ENCODE data around the gene GNA12. TPM values are rescaled to one million over a fixed set of nuclear protein-coding genes. Genes with fewer than 3 reads are reported as not detected.

Gene GNA12
- total RNA-seq, 5 donors from 2014 or later (not counting 1 experiment from before 2014, with no cell fraction given), result 17.9 to 22.5 (median 22.1) TPM

DNA sequence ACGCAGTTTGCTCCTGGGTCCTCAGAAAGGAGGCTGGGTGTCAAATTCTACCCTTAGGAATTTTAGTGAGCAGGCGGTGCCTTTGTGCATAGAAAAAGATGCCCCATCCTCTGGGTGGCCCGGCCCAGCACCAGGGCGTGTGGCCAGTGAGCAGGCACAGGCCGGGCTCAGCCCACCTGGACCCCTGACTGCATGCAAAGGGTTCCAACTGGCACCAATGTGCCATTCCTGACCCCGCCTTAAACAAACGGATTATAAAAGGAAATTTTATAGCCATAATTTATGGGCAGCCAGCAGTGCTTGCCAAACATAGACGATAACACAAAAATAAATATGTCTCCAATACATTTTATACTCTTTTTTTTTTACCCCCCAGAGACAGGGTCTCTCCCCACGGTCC, 40.1 kb upstream of the GNA12 start:
- no peaks in the 10 kb centered on the region for H3K9me3 ChIP-seq
- H3K27ac ChIP-seq (ENCODE audit: low read length), result no peak overlapping the region
- no peaks in the 10 kb centered on the region for H3K36me3 ChIP-seq (ENCODE audit: control insufficient read depth in 2 of 2, extremely low read depth in 1 of 2, insufficient read depth in 1 of 2, low read length in 1 of 2)
- no peaks in the 10 kb centered on the region for H3K9me3 Mint-ChIP-seq
- H3K4me1 ChIP-seq (ENCODE audit: control insufficient read depth in 1 of 2, extremely low read depth in 1 of 2, insufficient read depth in 2 of 2, low read length in 2 of 2), result peaks cover 5 to 8% of the 10 kb centered on the region in 2 experiments
- H3K27me3 Mint-ChIP-seq, result no peaks in the 10 kb centered on the region
- ATAC-seq (replicated peaks in 1 of 4), result no peak
- no peak overlapping the region for H3K4me3 Mint-ChIP-seq
- H3K36me3 Mint-ChIP-seq, result no peaks in the 10 kb centered on the region
- H3K27me3 ChIP-seq (replicated peaks in 1 of 2; ENCODE audit: control insufficient read depth in 2 of 2, extremely low read depth in 1 of 2, insufficient read depth in 2 of 2, low read length in 1 of 2), result no peaks in the 10 kb centered on the region
- POLR2A ChIA-PET, result no interaction called here
- DNase-seq, result no peak
- CTCF ChIA-PET, result no interaction called here
- H3K4me3 ChIP-seq (ENCODE audit: control insufficient read depth in 1 of 2, extremely low read depth in 1 of 2, low read length in 1 of 2), result no peak overlapping the region
- peaks cover 16 to 18% (median 18%) of the 10 kb centered on the region in 3 donors for H3K4me1 Mint-ChIP-seq
- H3K27ac Mint-ChIP-seq, result no peak overlapping the region
- 88% methylated on average over 9 of the region's 9 CpGs for WGBS (ENCODE audit: insufficient coverage)

DNA sequence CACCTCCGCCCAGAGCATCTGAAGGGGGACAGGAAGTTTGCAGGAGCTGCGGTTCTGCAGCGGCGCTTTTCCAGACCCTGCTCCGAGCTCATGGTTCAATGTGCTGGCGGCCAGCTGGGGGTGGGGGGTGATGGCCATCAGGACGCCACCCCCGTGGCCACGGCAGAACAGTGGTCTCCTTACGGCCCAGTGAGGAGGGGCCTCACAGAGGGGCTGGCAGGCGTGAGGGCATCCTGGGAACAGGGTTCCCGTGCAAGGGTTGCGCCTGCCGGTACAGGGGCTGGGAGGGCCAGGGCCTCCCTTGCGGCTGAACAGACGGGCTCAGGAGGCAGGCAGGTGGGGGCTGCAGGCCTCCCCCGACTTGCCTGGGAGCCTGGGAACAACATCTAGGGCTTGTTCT, 39.0 kb upstream of the GNA12 start:
- no peaks in the 10 kb centered on the region for H3K9me3 ChIP-seq
- Mint-ChIP-seq H3K9me3 (no peaks in the 10 kb centered on the region), H3K27ac (no peak overlapping the region), H3K27me3 (no peaks in the 10 kb centered on the region), H3K4me3 (no peak overlapping the region), H3K36me3 (no peaks in the 10 kb centered on the region), H3K4me1 (peaks cover 27 to 28% (median 28%) of the 10 kb centered on the region in 3 donors)
- ChIA-PET CTCF (no interaction called here), POLR2A (no interaction called here)
- H3K27ac ChIP-seq (ENCODE audit: low read length), result no peak overlapping the region
- H3K27me3 ChIP-seq (replicated peaks in 1 of 2; ENCODE audit: control insufficient read depth in 2 of 2, extremely low read depth in 1 of 2, insufficient read depth in 2 of 2, low read length in 1 of 2), result no peaks in the 10 kb centered on the region
- H3K4me1 ChIP-seq (ENCODE audit: control insufficient read depth in 1 of 2, extremely low read depth in 1 of 2, insufficient read depth in 2 of 2, low read length in 2 of 2), result peaks cover 12 to 19% of the 10 kb centered on the region in 2 experiments
- no peak for ATAC-seq (replicated peaks in 1 of 4)
- DNase-seq, result no peak
- H3K4me3 ChIP-seq (ENCODE audit: control insufficient read depth in 1 of 2, extremely low read depth in 1 of 2, low read length in 1 of 2), result no peak overlapping the region
- 80% methylated on average over 17 of the region's 17 CpGs for WGBS (ENCODE audit: insufficient coverage)
- H3K36me3 ChIP-seq (ENCODE audit: control insufficient read depth in 2 of 2, extremely low read depth in 1 of 2, insufficient read depth in 1 of 2, low read length in 1 of 2), result no peaks in the 10 kb centered on the region

DNA sequence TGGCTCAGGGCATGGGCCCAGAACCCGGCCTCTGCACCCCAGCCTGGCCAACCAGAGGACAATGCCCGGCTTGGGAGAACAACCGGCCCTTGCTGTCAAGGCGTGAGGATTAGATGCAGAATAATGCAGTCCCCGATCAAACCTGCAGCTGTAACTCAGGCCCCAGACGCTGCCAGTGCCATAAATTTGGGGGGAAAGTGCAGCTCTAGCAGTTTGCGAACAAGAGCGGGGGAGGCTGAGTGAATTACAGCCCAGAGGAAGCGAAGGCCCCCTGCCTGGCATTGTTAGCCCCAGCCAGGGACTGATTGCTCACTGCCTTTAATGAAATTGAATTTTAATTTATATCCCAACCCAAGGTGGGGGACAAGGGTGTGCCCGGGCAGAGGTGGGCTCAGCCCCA, 38.0 kb upstream of the GNA12 start:
- no peak overlapping the region for H3K27ac ChIP-seq (ENCODE audit: low read length)
- 77% methylated on average over 7 of the region's 10 CpGs for WGBS (ENCODE audit: insufficient coverage)
- Mint-ChIP-seq H3K36me3 (no peaks in the 10 kb centered on the region), H3K4me3 (no peak overlapping the region), H3K27ac (no peak overlapping the region), H3K27me3 (no peaks in the 10 kb centered on the region), H3K4me1 (peaks cover 28 to 32% (median 29%) of the 10 kb centered on the region in 3 donors), H3K9me3 (no peaks in the 10 kb centered on the region)
- H3K36me3 ChIP-seq (ENCODE audit: control insufficient read depth in 2 of 2, extremely low read depth in 1 of 2, insufficient read depth in 1 of 2, low read length in 1 of 2), result no peaks in the 10 kb centered on the region
- DNase-seq (no peak), ATAC-seq (replicated peaks in 1 of 4) (no peak)
- CTCF ChIA-PET, result interaction anchor here in 1 of 2 donors (0.6 kb wide), 1 partner anchor 1020 kb away, joined by 3 read pairs; no protein-coding TSS in a partner anchor
- H3K4me1 ChIP-seq (ENCODE audit: control insufficient read depth in 1 of 2, extremely low read depth in 1 of 2, insufficient read depth in 2 of 2, low read length in 2 of 2), result peaks cover 12 to 20% of the 10 kb centered on the region in 2 experiments
- POLR2A ChIA-PET, result no interaction called here
- H3K4me3 ChIP-seq (ENCODE audit: control insufficient read depth in 1 of 2, extremely low read depth in 1 of 2, low read length in 1 of 2), result no peak overlapping the region
- no peaks in the 10 kb centered on the region for H3K27me3 ChIP-seq (replicated peaks in 1 of 2; ENCODE audit: control insufficient read depth in 2 of 2, extremely low read depth in 1 of 2, insufficient read depth in 2 of 2, low read length in 1 of 2)
- H3K9me3 ChIP-seq, result no peaks in the 10 kb centered on the region

DNA sequence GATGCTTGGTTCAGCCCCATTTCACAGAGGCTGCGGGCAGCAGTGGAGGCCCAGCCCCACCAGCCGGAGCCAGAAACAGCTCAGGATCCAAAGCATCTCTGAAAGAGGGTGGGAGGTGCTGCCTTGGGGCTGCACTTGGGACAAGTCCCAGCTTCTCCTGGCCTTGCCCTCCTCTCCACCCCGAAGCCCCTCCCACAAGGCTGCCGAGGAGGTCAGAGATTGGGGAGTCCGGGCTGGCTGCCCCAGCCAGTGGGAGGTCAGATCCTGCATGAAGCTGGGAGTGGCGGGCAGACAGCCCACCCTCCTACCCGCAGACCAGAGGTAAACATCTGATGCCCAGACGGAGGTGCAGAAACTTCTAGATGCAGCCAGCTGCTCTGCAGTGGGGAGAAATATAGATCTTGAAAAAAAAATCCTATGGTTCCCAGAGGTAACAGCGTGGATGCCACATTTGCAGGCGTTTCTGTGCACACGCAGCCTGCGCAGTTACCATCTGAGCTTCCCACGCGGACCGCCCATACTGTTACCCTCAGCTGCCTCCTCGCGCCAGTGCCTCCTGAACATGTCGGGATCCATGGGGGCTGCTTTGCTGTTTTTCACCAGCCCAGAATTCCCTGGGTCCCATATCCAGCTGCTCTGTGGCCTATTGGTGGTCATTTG, 36.9 kb upstream of the GNA12 start:
- no peak for ATAC-seq (replicated peaks in 1 of 4)
- POLR2A ChIA-PET, result no interaction called here
- WGBS (ENCODE audit: insufficient coverage), result 88% methylated on average over 10 of the region's 18 CpGs

DNA sequence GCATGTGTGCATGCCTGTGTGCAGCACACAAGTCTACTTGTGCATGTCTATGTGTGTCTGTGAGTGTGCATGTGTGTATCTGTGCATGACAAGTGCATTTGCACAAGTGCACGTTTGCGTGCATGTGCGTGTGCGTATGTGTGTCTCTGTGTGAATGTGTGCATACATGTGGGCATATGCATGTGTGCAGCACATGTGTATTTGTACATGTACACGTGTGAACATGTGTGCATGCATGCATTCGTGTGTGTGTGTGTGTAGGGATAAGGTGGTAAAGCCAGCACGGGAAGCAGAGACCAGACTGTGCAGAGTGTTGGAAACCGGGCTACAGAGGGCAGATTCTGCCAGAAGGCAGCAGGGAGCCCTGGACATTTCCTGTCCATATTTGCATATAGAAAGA, 35.9 kb upstream of the GNA12 start:
- DNase-seq (no peak), ATAC-seq (replicated peaks in 1 of 4) (no peak)
- peak overlapping the region in 1 of 3 donors; percentile 47 for H3K4me3 Mint-ChIP-seq
- POLR2A ChIA-PET, result no interaction called here
- Histone ChIP-seq H3K27ac (ENCODE audit: low read length) (no peak overlapping the region), H3K4me1 (ENCODE audit: control insufficient read depth in 1 of 2, extremely low read depth in 1 of 2, insufficient read depth in 2 of 2, low read length in 2 of 2) (peaks cover 12 to 16% of the 10 kb centered on the region in 2 experiments), H3K27me3 (replicated peaks in 1 of 2; ENCODE audit: control insufficient read depth in 2 of 2, extremely low read depth in 1 of 2, insufficient read depth in 2 of 2, low read length in 1 of 2) (no peaks in the 10 kb centered on the region), H3K4me3 (ENCODE audit: control insufficient read depth in 1 of 2, extremely low read depth in 1 of 2, low read length in 1 of 2) (no peak overlapping the region), H3K9me3 (no peaks in the 10 kb centered on the region), H3K36me3 (ENCODE audit: control insufficient read depth in 2 of 2, extremely low read depth in 1 of 2, insufficient read depth in 1 of 2, low read length in 1 of 2) (no peaks in the 10 kb centered on the region)
- H3K27ac Mint-ChIP-seq, result peak overlapping the region; percentile 19 to 45
- H3K9me3 Mint-ChIP-seq, result no peaks in the 10 kb centered on the region
- 89% methylated on average over 8 of the region's 8 CpGs for WGBS (ENCODE audit: insufficient coverage)
- no peaks in the 10 kb centered on the region for H3K27me3 Mint-ChIP-seq
- H3K36me3 Mint-ChIP-seq, result no peaks in the 10 kb centered on the region
- H3K4me1 Mint-ChIP-seq, result peaks cover 26 to 41% (median 27%) of the 10 kb centered on the region in 3 donors
- CTCF ChIA-PET, result no interaction called here

More for the DNA sequence above, 36.9 kb upstream of the GNA12 start:
- DNase-seq, result no peak
- H3K27ac ChIP-seq (ENCODE audit: low read length), result no peak overlapping the region
- H3K9me3 Mint-ChIP-seq, result no peaks in the 10 kb centered on the region
- H3K27me3 Mint-ChIP-seq, result no peaks in the 10 kb centered on the region
- H3K4me1 Mint-ChIP-seq, result peaks cover 24 to 34% (median 26%) of the 10 kb centered on the region in 3 donors
- no peaks in the 10 kb centered on the region for H3K27me3 ChIP-seq (replicated peaks in 1 of 2; ENCODE audit: control insufficient read depth in 2 of 2, extremely low read depth in 1 of 2, insufficient read depth in 2 of 2, low read length in 1 of 2)
- no peak overlapping the region for H3K4me3 ChIP-seq (ENCODE audit: control insufficient read depth in 1 of 2, extremely low read depth in 1 of 2, low read length in 1 of 2)
- H3K9me3 ChIP-seq, result no peaks in the 10 kb centered on the region
- H3K36me3 Mint-ChIP-seq, result no peaks in the 10 kb centered on the region
- no peak overlapping the region for H3K27ac Mint-ChIP-seq
- no peaks in the 10 kb centered on the region for H3K36me3 ChIP-seq (ENCODE audit: control insufficient read depth in 2 of 2, extremely low read depth in 1 of 2, insufficient read depth in 1 of 2, low read length in 1 of 2)
- CTCF ChIA-PET, result no interaction called here
- H3K4me1 ChIP-seq (ENCODE audit: control insufficient read depth in 1 of 2, extremely low read depth in 1 of 2, insufficient read depth in 2 of 2, low read length in 2 of 2), result peaks cover 12 to 16% of the 10 kb centered on the region in 2 experiments
- no peak overlapping the region for H3K4me3 Mint-ChIP-seq

DNA sequence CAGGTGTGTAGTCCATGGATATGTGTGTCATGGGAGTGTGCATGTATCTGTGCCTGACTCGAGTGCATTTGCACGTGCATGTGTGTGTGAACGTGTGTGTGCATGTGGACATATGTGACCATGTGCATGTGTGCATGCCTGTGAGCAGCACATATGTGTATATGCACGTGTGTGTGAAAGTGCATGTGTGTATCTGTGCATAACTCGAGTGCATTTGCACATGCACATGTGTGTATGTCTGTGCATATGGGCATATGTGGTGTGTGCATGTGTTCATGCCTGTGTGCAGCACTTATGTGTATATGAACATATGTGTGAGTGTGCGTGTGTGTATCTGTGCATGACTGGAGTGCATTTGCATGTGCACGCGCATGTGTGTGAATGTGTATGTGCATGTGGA, 35.2 kb upstream of the GNA12 start:
- H3K27ac Mint-ChIP-seq, result peak overlapping the region; percentile 64 to 83
- peaks cover 29 to 46% (median 30%) of the 10 kb centered on the region in 3 donors for H3K4me1 Mint-ChIP-seq
- Histone ChIP-seq H3K27me3 (replicated peaks in 1 of 2; ENCODE audit: control insufficient read depth in 2 of 2, extremely low read depth in 1 of 2, insufficient read depth in 2 of 2, low read length in 1 of 2) (no peaks in the 10 kb centered on the region), H3K9me3 (no peaks in the 10 kb centered on the region), H3K4me1 (ENCODE audit: control insufficient read depth in 1 of 2, extremely low read depth in 1 of 2, insufficient read depth in 2 of 2, low read length in 2 of 2) (peaks cover 12 to 16% of the 10 kb centered on the region in 2 experiments), H3K36me3 (ENCODE audit: control insufficient read depth in 2 of 2, extremely low read depth in 1 of 2, insufficient read depth in 1 of 2, low read length in 1 of 2) (no peaks in the 10 kb centered on the region), H3K4me3 (ENCODE audit: control insufficient read depth in 1 of 2, extremely low read depth in 1 of 2, low read length in 1 of 2) (no peak overlapping the region), H3K27ac (ENCODE audit: low read length) (no peak overlapping the region)
- 88% methylated on average over 8 of the region's 8 CpGs for WGBS (ENCODE audit: insufficient coverage)
- POLR2A ChIA-PET, result no interaction called here
- no peaks in the 10 kb centered on the region for H3K9me3 Mint-ChIP-seq
- peak overlapping the region in 1 of 3 donors; percentile 57 for H3K4me3 Mint-ChIP-seq
- DNase-seq (no peak), ATAC-seq (replicated peaks in 1 of 4) (no peak)
- no peaks in the 10 kb centered on the region for H3K27me3 Mint-ChIP-seq
- H3K36me3 Mint-ChIP-seq, result no peaks in the 10 kb centered on the region
- CTCF ChIA-PET, result no interaction called here
